ENCODE results near the gene MICAL2. TPM values are rescaled to one million over a fixed set of nuclear protein-coding genes. Genes with fewer than 3 reads are reported as not detected.

MICAL2 gene
- total RNA-seq, 1 donor from 2014 or later: 20.8 TPM

GRCh38 chr11:12186701-12187100 is 76.3 kb downstream of the MICAL2 start:
- Mint-ChIP-seq H3K4me1 (ENCODE audit: unreplicated experiment) (peaks cover 33% of the 10 kb centered on the region), H3K4me3 (ENCODE audit: unreplicated experiment) (no peak overlapping the region), H3K27ac (ENCODE audit: unreplicated experiment) (peak overlapping the region; percentile 32), H3K27me3 (ENCODE audit: unreplicated experiment) (no peaks in the 10 kb centered on the region), H3K9me3 (ENCODE audit: unreplicated experiment) (no peaks in the 10 kb centered on the region), H3K36me3 (ENCODE audit: unreplicated experiment) (no peaks in the 10 kb centered on the region)
- TF ChIP-seq CTCF (IDR thresholded peaks at IDR 0.05): no peak
- no peak for DNase-seq (ENCODE audit: extremely low spot score, unreplicated experiment)

GRCh38 chr11:12187399-12187798 is 77.0 kb downstream of the MICAL2 start:
- TF ChIP-seq CTCF (IDR thresholded peaks at IDR 0.05): no peak
- peak overlapping the region; percentile 6 for H3K27ac Mint-ChIP-seq (ENCODE audit: unreplicated experiment)
- no peaks in the 10 kb centered on the region for H3K27me3 Mint-ChIP-seq (ENCODE audit: unreplicated experiment)
- peaks cover 32% of the 10 kb centered on the region for H3K4me1 Mint-ChIP-seq (ENCODE audit: unreplicated experiment)
- H3K4me3 Mint-ChIP-seq (ENCODE audit: unreplicated experiment): no peak overlapping the region
- no peaks in the 10 kb centered on the region for H3K36me3 Mint-ChIP-seq (ENCODE audit: unreplicated experiment)
- no peak for DNase-seq (ENCODE audit: extremely low spot score, unreplicated experiment)
- H3K9me3 Mint-ChIP-seq (ENCODE audit: unreplicated experiment): no peaks in the 10 kb centered on the region

GRCh38 chr11:12188548-12189317 is 78.3 kb downstream of the MICAL2 start:
- Mint-ChIP-seq H3K4me3 (ENCODE audit: unreplicated experiment) (no peak overlapping the region), H3K27ac (ENCODE audit: unreplicated experiment) (no peak overlapping the region), H3K4me1 (ENCODE audit: unreplicated experiment) (peaks cover 20% of the 10 kb centered on the region), H3K36me3 (ENCODE audit: unreplicated experiment) (no peaks in the 10 kb centered on the region), H3K9me3 (ENCODE audit: unreplicated experiment) (no peaks in the 10 kb centered on the region), H3K27me3 (ENCODE audit: unreplicated experiment) (no peaks in the 10 kb centered on the region)
- no peak for TF ChIP-seq CTCF (IDR thresholded peaks at IDR 0.05)
- no peak for DNase-seq (ENCODE audit: extremely low spot score, unreplicated experiment)

GRCh38 chr11:12189543-12190235 is 79.3 kb downstream of the MICAL2 start:
- no peak for DNase-seq (ENCODE audit: extremely low spot score, unreplicated experiment)
- peaks cover 19% of the 10 kb centered on the region for H3K4me1 Mint-ChIP-seq (ENCODE audit: unreplicated experiment)
- H3K27me3 Mint-ChIP-seq (ENCODE audit: unreplicated experiment): no peaks in the 10 kb centered on the region
- no peaks in the 10 kb centered on the region for H3K36me3 Mint-ChIP-seq (ENCODE audit: unreplicated experiment)
- H3K4me3 Mint-ChIP-seq (ENCODE audit: unreplicated experiment): no peak overlapping the region
- no peaks in the 10 kb centered on the region for H3K9me3 Mint-ChIP-seq (ENCODE audit: unreplicated experiment)
- no peak for TF ChIP-seq CTCF (IDR thresholded peaks at IDR 0.05)
- H3K27ac Mint-ChIP-seq (ENCODE audit: unreplicated experiment): no peak overlapping the region

- Mint-ChIP-seq H3K36me3 (ENCODE audit: unreplicated experiment) (no peaks in the 10 kb centered on the region), H3K4me1 (ENCODE audit: unreplicated experiment) (peaks cover 16% of the 10 kb centered on the region), H3K27ac (ENCODE audit: unreplicated experiment) (no peak overlapping the region), H3K9me3 (ENCODE audit: unreplicated experiment) (no peaks in the 10 kb centered on the region), H3K4me3 (ENCODE audit: unreplicated experiment) (no peak overlapping the region), H3K27me3 (ENCODE audit: unreplicated experiment) (no peaks in the 10 kb centered on the region)
- TF ChIP-seq CTCF (IDR thresholded peaks at IDR 0.05): no peak
- no peak for DNase-seq (ENCODE audit: extremely low spot score, unreplicated experiment)
Observed at GRCh38 chr11:12190511-12190910, 80.1 kb downstream of the MICAL2 start.

All from osteocyte (in vitro differentiated cells).